ENCODE data around the gene C15orf61.

C15orf61 gene

GRCh38 chr15:67495585-67495984 is 25.3 kb upstream of the C15orf61 start:
- H3K4me3 ChIP-seq (ENCODE audit: control insufficient read depth in 1 of 7, extremely low read depth in 1 of 7, insufficient read depth in 4 of 7, low read depth in 2 of 7, low read length in 6 of 7) = no peak overlapping the region
- no peaks in the 10 kb centered on the region for H3K4me1 ChIP-seq (ENCODE audit: control extremely low read depth in 1 of 4, control insufficient read depth in 4 of 4, insufficient read depth in 4 of 4, low read length in 3 of 4)
- no peak for DNase-seq
- H3K36me3 ChIP-seq (ENCODE audit: control insufficient read depth in 4 of 4, insufficient read depth in 4 of 4, low read length in 3 of 4) = no peaks in the 10 kb centered on the region
- CTCF ChIA-PET = no interaction called here
- no peaks in the 10 kb centered on the region for H3K9me3 ChIP-seq (ENCODE audit: control extremely low read depth in 1 of 5, control insufficient read depth in 4 of 5, insufficient read depth in 2 of 5, low read depth in 1 of 5, low read length in 4 of 5)
- no peak overlapping the region for H3K27ac ChIP-seq (ENCODE audit: insufficient read depth in 1 of 2, low read depth in 1 of 2, low read length in 2 of 2, poor library complexity in 1 of 2, severe bottlenecking in 2 of 2)
- no peaks in the 10 kb centered on the region for H3K27me3 ChIP-seq (replicated peaks in 2 of 5; ENCODE audit: control insufficient read depth in 4 of 5, insufficient read depth in 5 of 5, low read length in 4 of 5)
- POLR2A ChIA-PET = no interaction called here
- no CpG with 5 or more reads among the region's 1 CpG for WGBS (ENCODE audit: insufficient coverage)

- no CpG with 5 or more reads among the region's 2 CpGs for WGBS (ENCODE audit: insufficient coverage)
- Histone ChIP-seq H3K4me1 (ENCODE audit: control extremely low read depth in 1 of 4, control insufficient read depth in 4 of 4, insufficient read depth in 4 of 4, low read length in 3 of 4) (peaks cover 0 to 5% (median 0%) of the 10 kb centered on the region in 4 experiments), H3K27ac (ENCODE audit: insufficient read depth in 1 of 2, low read depth in 1 of 2, low read length in 2 of 2, poor library complexity in 1 of 2, severe bottlenecking in 2 of 2) (no peak overlapping the region), H3K36me3 (ENCODE audit: control insufficient read depth in 4 of 4, insufficient read depth in 4 of 4, low read length in 3 of 4) (no peaks in the 10 kb centered on the region), H3K4me3 (ENCODE audit: control insufficient read depth in 1 of 7, extremely low read depth in 1 of 7, insufficient read depth in 4 of 7, low read depth in 2 of 7, low read length in 6 of 7) (no peak overlapping the region), H3K9me3 (ENCODE audit: control extremely low read depth in 1 of 5, control insufficient read depth in 4 of 5, insufficient read depth in 2 of 5, low read depth in 1 of 5, low read length in 4 of 5) (no peaks in the 10 kb centered on the region), H3K27me3 (replicated peaks in 2 of 5; ENCODE audit: control insufficient read depth in 4 of 5, insufficient read depth in 5 of 5, low read length in 4 of 5) (no peaks in the 10 kb centered on the region)
- DNase-seq = peak; percentile 36 to 60 (median 59)
- POLR2A ChIA-PET = no interaction called here
- CTCF ChIA-PET = interaction anchor here (0.6 to 1.8 kb wide), 6 partner anchors 21 to 336 kb away, joined by 3 to 5 read pairs (median 3); no protein-coding TSS in a partner anchor
Observed at GRCh38 chr15:67501177-67501835, 19.6 kb upstream of the C15orf61 start.

DNA sequence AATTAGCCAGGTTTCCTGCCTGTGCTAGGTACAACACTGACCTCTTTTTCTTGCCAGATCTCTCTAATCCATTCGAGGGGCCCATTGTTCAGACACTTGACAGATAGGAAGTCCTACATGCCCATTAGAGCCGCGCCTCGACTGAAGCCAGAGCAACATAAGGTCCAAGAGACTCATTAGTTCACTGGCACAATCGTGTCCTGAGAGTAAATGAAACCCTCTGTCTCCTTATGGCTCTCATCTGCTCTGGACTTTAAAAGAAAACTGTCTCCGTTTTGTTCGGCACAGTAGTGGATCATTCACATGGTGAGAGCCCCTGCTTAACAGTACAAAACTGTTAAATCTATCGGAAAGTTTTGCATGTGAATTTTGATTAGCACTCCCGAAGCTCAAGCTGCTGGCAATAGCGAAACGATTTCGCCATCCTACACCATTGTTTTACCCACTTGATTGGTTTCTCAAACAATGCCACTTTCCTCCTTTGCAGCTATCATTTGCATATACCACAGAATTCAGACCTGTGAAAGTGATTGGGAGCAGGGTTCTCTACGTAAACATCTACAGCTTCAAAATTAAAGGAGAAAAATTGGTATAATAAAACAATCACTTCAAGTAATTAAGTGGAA is 19.0 kb upstream of the C15orf61 start:
- H3K4me3 ChIP-seq (ENCODE audit: control insufficient read depth in 1 of 7, extremely low read depth in 1 of 7, insufficient read depth in 4 of 7, low read depth in 2 of 7, low read length in 6 of 7) = no peak overlapping the region
- ChIA-PET POLR2A (no interaction called here), CTCF (interaction anchor here (0.8 to 2.4 kb wide), 7 partner anchors 11 to 336 kb away, joined by 3 to 6 read pairs (median 3); partner anchors contain the start of gene SKOR1)
- no peak for DNase-seq
- no peak overlapping the region for H3K27ac ChIP-seq (ENCODE audit: insufficient read depth in 1 of 2, low read depth in 1 of 2, low read length in 2 of 2, poor library complexity in 1 of 2, severe bottlenecking in 2 of 2)
- WGBS (ENCODE audit: insufficient coverage) = 80% methylated on average over 12 of the region's 13 CpGs
- no peaks in the 10 kb centered on the region for H3K9me3 ChIP-seq (ENCODE audit: control extremely low read depth in 1 of 5, control insufficient read depth in 4 of 5, insufficient read depth in 2 of 5, low read depth in 1 of 5, low read length in 4 of 5)
- no peaks in the 10 kb centered on the region for H3K27me3 ChIP-seq (replicated peaks in 2 of 5; ENCODE audit: control insufficient read depth in 4 of 5, insufficient read depth in 5 of 5, low read length in 4 of 5)
- peaks cover 0 to 5% (median 0%) of the 10 kb centered on the region in 4 experiments for H3K4me1 ChIP-seq (ENCODE audit: control extremely low read depth in 1 of 4, control insufficient read depth in 4 of 4, insufficient read depth in 4 of 4, low read length in 3 of 4)
- H3K36me3 ChIP-seq (ENCODE audit: control insufficient read depth in 4 of 4, insufficient read depth in 4 of 4, low read length in 3 of 4) = no peaks in the 10 kb centered on the region

GRCh38 chr15:67504056-67504455 is 16.9 kb upstream of the C15orf61 start:
- 100% methylated on average over 3 of the region's 6 CpGs for WGBS (ENCODE audit: insufficient coverage)
- POLR2A ChIA-PET = interaction anchor here (0.6 kb wide), 1 partner anchor 18 kb away, joined by 3 read pairs; no protein-coding TSS in a partner anchor

GRCh38 chr15:67504796-67505195 is 16.1 kb upstream of the C15orf61 start:
- Histone ChIP-seq H3K9me3 (ENCODE audit: control extremely low read depth in 1 of 5, control insufficient read depth in 4 of 5, insufficient read depth in 2 of 5, low read depth in 1 of 5, low read length in 4 of 5) (no peaks in the 10 kb centered on the region), H3K4me3 (ENCODE audit: control insufficient read depth in 1 of 7, extremely low read depth in 1 of 7, insufficient read depth in 4 of 7, low read depth in 2 of 7, low read length in 6 of 7) (no peak overlapping the region), H3K27ac (ENCODE audit: insufficient read depth in 1 of 2, low read depth in 1 of 2, low read length in 2 of 2, poor library complexity in 1 of 2, severe bottlenecking in 2 of 2) (no peak overlapping the region), H3K27me3 (replicated peaks in 2 of 5; ENCODE audit: control insufficient read depth in 4 of 5, insufficient read depth in 5 of 5, low read length in 4 of 5) (no peaks in the 10 kb centered on the region), H3K36me3 (ENCODE audit: control insufficient read depth in 4 of 4, insufficient read depth in 4 of 4, low read length in 3 of 4) (peaks cover 0 to 4% (median 0%) of the 10 kb centered on the region in 4 experiments), H3K4me1 (ENCODE audit: control extremely low read depth in 1 of 4, control insufficient read depth in 4 of 4, insufficient read depth in 4 of 4, low read length in 3 of 4) (peaks cover 0 to 6% (median 0%) of the 10 kb centered on the region in 4 experiments)
- ChIA-PET CTCF (interaction anchor here (0.8 kb wide), 1 partner anchor 330 kb away, joined by 3 read pairs; no protein-coding TSS in a partner anchor), POLR2A (no interaction called here)
- 100% methylated on average over 4 of the region's 5 CpGs for WGBS (ENCODE audit: insufficient coverage)
- DNase-seq = peak in 1 of 3 donors; percentile 9

More at GRCh38 chr15:67504056-67504455, 16.9 kb upstream of the C15orf61 start:
- Histone ChIP-seq H3K4me1 (ENCODE audit: control extremely low read depth in 1 of 4, control insufficient read depth in 4 of 4, insufficient read depth in 4 of 4, low read length in 3 of 4) (peaks cover 0 to 5% (median 0%) of the 10 kb centered on the region in 4 experiments), H3K36me3 (ENCODE audit: control insufficient read depth in 4 of 4, insufficient read depth in 4 of 4, low read length in 3 of 4) (peaks cover 0 to 4% (median 0%) of the 10 kb centered on the region in 4 experiments), H3K27ac (ENCODE audit: insufficient read depth in 1 of 2, low read depth in 1 of 2, low read length in 2 of 2, poor library complexity in 1 of 2, severe bottlenecking in 2 of 2) (no peak overlapping the region), H3K4me3 (ENCODE audit: control insufficient read depth in 1 of 7, extremely low read depth in 1 of 7, insufficient read depth in 4 of 7, low read depth in 2 of 7, low read length in 6 of 7) (no peak overlapping the region), H3K27me3 (replicated peaks in 2 of 5; ENCODE audit: control insufficient read depth in 4 of 5, insufficient read depth in 5 of 5, low read length in 4 of 5) (no peaks in the 10 kb centered on the region), H3K9me3 (ENCODE audit: control extremely low read depth in 1 of 5, control insufficient read depth in 4 of 5, insufficient read depth in 2 of 5, low read depth in 1 of 5, low read length in 4 of 5) (no peaks in the 10 kb centered on the region)
- no peak for DNase-seq
- CTCF ChIA-PET = interaction anchor here (0.8 to 2.4 kb wide), 2 partner anchors 11 to 331 kb away, joined by 3 to 6 read pairs; no protein-coding TSS in a partner anchor

DNA sequence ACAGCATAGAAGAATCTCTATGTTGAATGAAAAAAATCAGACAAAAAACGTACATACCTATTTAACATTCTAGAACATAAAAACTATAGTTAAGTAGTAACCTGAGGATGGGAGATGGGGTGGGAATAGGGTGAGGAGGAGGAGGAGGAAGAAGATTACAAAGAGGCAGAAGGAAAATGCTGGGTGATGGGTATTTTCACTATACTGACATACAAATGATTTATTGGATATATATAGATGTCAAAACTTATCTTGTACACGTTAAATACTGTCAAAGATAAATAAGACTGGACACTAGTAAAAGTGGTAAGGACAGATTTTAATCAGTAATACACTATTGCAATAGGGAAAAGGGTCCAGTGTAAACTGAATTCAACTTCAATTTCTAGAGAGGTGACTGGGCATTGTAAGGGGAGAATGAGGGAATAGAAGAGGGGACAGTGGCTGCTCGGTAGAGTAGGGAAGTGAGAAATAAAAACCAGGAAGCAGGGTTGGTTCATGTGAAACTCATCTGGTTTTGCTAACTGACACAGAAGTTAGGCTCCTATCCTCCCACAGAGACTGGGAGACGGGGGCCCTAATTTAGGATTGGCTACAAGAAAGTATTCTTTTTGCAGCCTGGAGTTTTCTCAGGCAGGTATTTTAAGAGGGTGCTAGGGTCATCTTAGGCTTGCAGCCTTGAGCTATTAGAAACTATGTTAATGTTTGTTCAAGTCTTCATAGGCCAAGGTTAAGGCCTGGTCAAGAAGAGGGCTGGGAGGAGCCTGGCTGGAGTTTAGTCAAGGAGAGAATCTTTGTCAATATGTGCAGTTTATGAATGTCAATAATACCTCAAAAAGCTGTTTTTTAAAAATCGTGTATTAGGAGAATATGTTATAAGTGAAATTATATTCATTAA is 15.0 kb upstream of the C15orf61 start:
- WGBS (ENCODE audit: insufficient coverage) = 81% methylated on average over 2 of the region's 5 CpGs
- POLR2A ChIA-PET = no interaction called here
- CTCF ChIA-PET = no interaction called here
- no peaks in the 10 kb centered on the region for H3K9me3 ChIP-seq (ENCODE audit: control extremely low read depth in 1 of 5, control insufficient read depth in 4 of 5, insufficient read depth in 2 of 5, low read depth in 1 of 5, low read length in 4 of 5)
- DNase-seq = no peak
- H3K36me3 ChIP-seq (ENCODE audit: control insufficient read depth in 4 of 4, insufficient read depth in 4 of 4, low read length in 3 of 4) = peaks cover 0 to 6% (median 0%) of the 10 kb centered on the region in 4 experiments
- H3K4me3 ChIP-seq (ENCODE audit: control insufficient read depth in 1 of 7, extremely low read depth in 1 of 7, insufficient read depth in 4 of 7, low read depth in 2 of 7, low read length in 6 of 7) = no peak overlapping the region
- peaks cover 0 to 13% (median 0%) of the 10 kb centered on the region in 4 experiments for H3K4me1 ChIP-seq (ENCODE audit: control extremely low read depth in 1 of 4, control insufficient read depth in 4 of 4, insufficient read depth in 4 of 4, low read length in 3 of 4)
- no peak overlapping the region for H3K27ac ChIP-seq (ENCODE audit: insufficient read depth in 1 of 2, low read depth in 1 of 2, low read length in 2 of 2, poor library complexity in 1 of 2, severe bottlenecking in 2 of 2)
- no peaks in the 10 kb centered on the region for H3K27me3 ChIP-seq (replicated peaks in 2 of 5; ENCODE audit: control insufficient read depth in 4 of 5, insufficient read depth in 5 of 5, low read length in 4 of 5)
